ENCODE results near the gene PUSL1.

The PUSL1 gene

DNA sequence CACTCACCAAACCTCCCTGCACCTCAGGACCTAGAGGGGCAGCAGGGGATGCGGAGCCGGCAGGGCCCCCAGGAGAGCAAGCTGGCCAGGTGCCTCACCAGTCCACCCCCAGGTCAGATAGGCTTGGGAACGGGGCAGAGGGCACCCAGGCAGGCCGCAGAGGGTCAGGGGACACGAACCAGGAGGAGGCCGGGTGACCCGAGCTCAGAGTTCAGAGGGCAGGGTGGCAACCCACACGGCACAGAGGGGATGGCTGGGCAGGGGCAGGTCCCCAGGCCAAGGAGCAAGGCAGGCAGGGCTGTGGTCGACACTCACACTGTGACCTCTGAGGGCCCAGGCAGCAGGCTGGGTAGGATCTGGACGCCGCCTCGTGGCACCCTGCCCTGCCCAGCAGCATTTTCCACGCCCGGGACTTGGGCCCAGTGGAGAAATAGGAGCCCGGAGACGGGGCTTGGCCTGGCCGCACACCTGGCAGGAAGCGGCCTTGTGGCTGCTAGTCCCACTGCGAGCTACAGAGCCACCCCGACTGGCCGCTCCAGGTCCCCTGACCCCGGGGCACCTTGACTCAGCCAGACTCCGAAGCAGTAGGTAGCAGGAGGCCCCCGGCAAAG is 35.5 kb downstream of the PUSL1 start:
- H3K27me3 ChIP-seq (ENCODE audit: control insufficient read depth in 5 of 5, insufficient read depth in 4 of 5, low read length in 5 of 5), result no peaks in the 10 kb centered on the region
- H3K36me3 ChIP-seq (ENCODE audit: control insufficient read depth in 5 of 5, insufficient read depth in 5 of 5, low read length in 5 of 5), result peaks cover 0 to 33% (median 31%) of the 10 kb centered on the region in 5 donors
- no peak overlapping the region for H3K27ac ChIP-seq (ENCODE audit: low read depth, low read length)
- H3K9me3 ChIP-seq (ENCODE audit: control insufficient read depth in 5 of 5, low read length in 5 of 5), result no peaks in the 10 kb centered on the region
- H3K9ac ChIP-seq (ENCODE audit: low read length in 5 of 5), result peak overlapping the region in 2 of 5 donors; percentile 16 to 56
- no peak overlapping the region for H3K4me3 ChIP-seq (ENCODE audit: low read depth in 1 of 5, low read length in 5 of 5)
- peaks cover 0 to 47% (median 39%) of the 10 kb centered on the region in 5 donors for H3K4me1 ChIP-seq (ENCODE audit: control insufficient read depth in 5 of 5, insufficient read depth in 5 of 5, low read length in 5 of 5)

DNA sequence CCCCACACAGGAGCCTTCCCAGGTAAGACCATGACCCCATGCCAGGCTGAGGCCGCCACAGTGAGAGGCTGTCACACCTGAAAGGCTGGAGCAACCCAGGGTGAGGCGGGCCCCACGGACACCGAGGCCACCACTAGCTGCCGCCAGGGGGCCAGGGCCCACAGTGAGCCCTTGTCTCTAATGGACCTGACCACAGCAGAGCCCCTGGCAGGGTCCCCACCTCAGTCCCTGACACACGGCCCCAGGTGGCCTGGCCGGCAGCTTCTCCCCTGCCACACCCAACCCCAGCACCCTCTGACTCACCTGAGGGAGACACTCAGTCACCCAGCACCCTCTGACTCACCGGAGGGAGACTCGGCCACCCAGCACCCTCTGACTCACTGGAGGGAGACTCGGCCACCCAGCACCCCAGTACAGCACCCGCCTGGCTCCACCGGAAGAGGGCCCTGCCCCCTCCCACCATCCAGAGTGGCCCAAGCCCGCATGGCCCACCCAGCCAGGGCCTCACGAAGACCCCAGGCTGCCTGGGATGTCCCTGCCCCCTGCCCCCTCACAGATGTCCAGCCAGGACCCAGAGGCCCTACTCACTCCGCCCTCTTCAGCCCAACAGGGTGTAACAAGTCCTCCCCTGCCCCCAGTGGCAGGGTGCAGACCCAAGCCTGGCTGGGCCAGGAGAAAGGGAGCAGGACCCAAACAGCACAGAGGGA is 36.4 kb downstream of the PUSL1 start:
- Histone ChIP-seq H3K9ac (ENCODE audit: low read length in 5 of 5) (peak overlapping the region in 1 of 5 donors; percentile 25), H3K9me3 (ENCODE audit: control insufficient read depth in 5 of 5, low read length in 5 of 5) (no peaks in the 10 kb centered on the region), H3K27me3 (ENCODE audit: control insufficient read depth in 5 of 5, insufficient read depth in 4 of 5, low read length in 5 of 5) (no peaks in the 10 kb centered on the region), H3K36me3 (ENCODE audit: control insufficient read depth in 5 of 5, insufficient read depth in 5 of 5, low read length in 5 of 5) (peaks cover 0 to 24% (median 22%) of the 10 kb centered on the region in 5 donors), H3K4me3 (ENCODE audit: low read depth in 1 of 5, low read length in 5 of 5) (no peak overlapping the region), H3K4me1 (ENCODE audit: control insufficient read depth in 5 of 5, insufficient read depth in 5 of 5, low read length in 5 of 5) (peaks cover 0 to 47% (median 39%) of the 10 kb centered on the region in 5 donors), H3K27ac (ENCODE audit: low read depth, low read length) (no peak overlapping the region)

DNA sequence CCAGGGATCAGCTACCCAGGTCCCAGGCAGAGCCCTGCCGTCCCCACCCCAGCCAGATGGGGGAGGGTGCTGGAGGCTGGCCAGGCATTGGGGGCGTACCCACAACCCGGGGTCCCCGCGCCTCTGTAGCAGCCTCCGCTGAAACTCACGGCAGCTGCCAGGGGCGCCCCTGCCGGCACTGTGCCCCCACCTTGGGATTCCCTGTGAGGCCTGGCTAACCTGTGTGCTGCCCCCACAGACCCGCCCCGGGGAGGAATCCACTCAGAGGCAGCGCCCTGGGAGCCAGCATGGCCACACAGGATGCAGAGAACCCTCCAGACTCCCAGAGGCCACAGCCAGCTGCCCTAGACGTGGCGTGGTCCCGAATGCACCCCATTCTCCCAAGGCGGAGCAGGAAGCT is 37.0 kb downstream of the PUSL1 start:
- H3K9ac ChIP-seq (ENCODE audit: low read length in 5 of 5), result peak overlapping the region in 1 of 5 donors; percentile 56
- H3K4me3 ChIP-seq (ENCODE audit: low read depth in 1 of 5, low read length in 5 of 5), result no peak overlapping the region
- no peak overlapping the region for H3K27ac ChIP-seq (ENCODE audit: low read depth, low read length)
- H3K36me3 ChIP-seq (ENCODE audit: control insufficient read depth in 5 of 5, insufficient read depth in 5 of 5, low read length in 5 of 5), result peaks cover 0 to 18% (median 16%) of the 10 kb centered on the region in 5 donors
- no peaks in the 10 kb centered on the region for H3K9me3 ChIP-seq (ENCODE audit: control insufficient read depth in 5 of 5, low read length in 5 of 5)
- H3K4me1 ChIP-seq (ENCODE audit: control insufficient read depth in 5 of 5, insufficient read depth in 5 of 5, low read length in 5 of 5), result peaks cover 0 to 47% (median 39%) of the 10 kb centered on the region in 5 donors
- H3K27me3 ChIP-seq (ENCODE audit: control insufficient read depth in 5 of 5, insufficient read depth in 4 of 5, low read length in 5 of 5), result no peaks in the 10 kb centered on the region

DNA sequence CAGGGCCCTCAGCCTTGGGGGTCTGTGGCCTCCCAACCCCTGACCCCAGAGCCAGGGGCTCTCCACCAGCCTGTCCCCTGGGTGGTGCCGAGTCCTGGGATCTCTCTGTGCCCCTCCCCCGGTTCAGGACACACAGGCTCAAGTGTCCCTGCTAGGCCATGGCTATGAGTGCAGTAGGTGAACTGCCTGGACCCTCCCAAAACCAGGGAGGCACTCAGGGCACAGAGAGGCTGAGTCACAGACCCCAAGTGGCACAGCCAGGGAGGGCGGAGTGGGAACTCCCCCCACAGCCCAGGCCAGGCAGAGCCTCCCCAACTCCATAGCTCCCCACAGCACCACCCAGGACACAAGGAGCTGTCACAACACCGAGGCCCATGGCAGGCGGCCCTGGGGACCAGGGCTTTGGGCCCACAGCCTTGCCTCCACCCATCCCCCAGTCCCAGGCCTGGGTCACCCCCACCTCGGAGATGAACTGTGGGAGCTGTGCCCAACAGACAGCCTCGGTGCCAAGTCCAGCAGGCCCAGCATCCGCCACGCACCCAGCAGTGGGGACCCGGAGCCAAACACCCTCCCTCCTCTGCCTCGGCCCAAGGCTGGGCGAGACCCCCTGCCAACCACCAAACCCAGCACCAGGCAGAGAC is 37.6 kb downstream of the PUSL1 start:
- Histone ChIP-seq H3K36me3 (ENCODE audit: control insufficient read depth in 5 of 5, insufficient read depth in 5 of 5, low read length in 5 of 5) (peaks cover 0 to 13% (median 10%) of the 10 kb centered on the region in 5 donors), H3K9ac (ENCODE audit: low read length in 5 of 5) (peak overlapping the region in 2 of 5 donors; percentile 23 to 56), H3K4me1 (ENCODE audit: control insufficient read depth in 5 of 5, insufficient read depth in 5 of 5, low read length in 5 of 5) (peaks cover 0 to 47% (median 39%) of the 10 kb centered on the region in 5 donors), H3K9me3 (ENCODE audit: control insufficient read depth in 5 of 5, low read length in 5 of 5) (no peaks in the 10 kb centered on the region), H3K27ac (ENCODE audit: low read depth, low read length) (no peak overlapping the region), H3K27me3 (ENCODE audit: control insufficient read depth in 5 of 5, insufficient read depth in 4 of 5, low read length in 5 of 5) (no peaks in the 10 kb centered on the region), H3K4me3 (ENCODE audit: low read depth in 1 of 5, low read length in 5 of 5) (no peak overlapping the region)

DNA sequence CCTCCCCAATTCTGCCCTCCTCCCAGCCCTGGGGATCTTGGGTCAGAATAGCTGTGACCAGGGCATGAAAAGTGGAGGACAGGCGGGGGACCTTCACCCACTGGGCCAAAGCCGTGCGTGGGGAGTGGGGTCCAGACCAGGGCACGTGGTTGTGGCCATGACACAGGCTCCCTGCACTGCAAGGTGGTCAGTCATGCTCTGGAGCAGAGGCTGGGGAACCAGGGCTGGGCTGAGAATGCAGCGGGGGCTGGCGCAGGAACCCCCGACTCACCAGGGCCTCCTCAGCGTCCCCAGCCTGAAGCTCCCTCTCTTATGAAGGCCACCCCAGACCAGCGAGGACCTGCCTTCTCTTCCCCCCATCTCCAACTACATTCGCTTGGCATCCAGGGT is 38.1 kb downstream of the PUSL1 start:
- peak overlapping the region in 3 of 5 donors; percentile 0 to 56 (median 23) for H3K9ac ChIP-seq (ENCODE audit: low read length in 5 of 5)
- H3K27ac ChIP-seq (ENCODE audit: low read depth, low read length), result no peak overlapping the region
- peaks cover 0 to 49% (median 41%) of the 10 kb centered on the region in 5 donors for H3K4me1 ChIP-seq (ENCODE audit: control insufficient read depth in 5 of 5, insufficient read depth in 5 of 5, low read length in 5 of 5)
- no peaks in the 10 kb centered on the region for H3K27me3 ChIP-seq (ENCODE audit: control insufficient read depth in 5 of 5, insufficient read depth in 4 of 5, low read length in 5 of 5)
- H3K4me3 ChIP-seq (ENCODE audit: low read depth in 1 of 5, low read length in 5 of 5), result no peak overlapping the region
- H3K9me3 ChIP-seq (ENCODE audit: control insufficient read depth in 5 of 5, low read length in 5 of 5), result no peaks in the 10 kb centered on the region
- peaks cover 0 to 8% (median 5%) of the 10 kb centered on the region in 5 donors for H3K36me3 ChIP-seq (ENCODE audit: control insufficient read depth in 5 of 5, insufficient read depth in 5 of 5, low read length in 5 of 5)

DNA sequence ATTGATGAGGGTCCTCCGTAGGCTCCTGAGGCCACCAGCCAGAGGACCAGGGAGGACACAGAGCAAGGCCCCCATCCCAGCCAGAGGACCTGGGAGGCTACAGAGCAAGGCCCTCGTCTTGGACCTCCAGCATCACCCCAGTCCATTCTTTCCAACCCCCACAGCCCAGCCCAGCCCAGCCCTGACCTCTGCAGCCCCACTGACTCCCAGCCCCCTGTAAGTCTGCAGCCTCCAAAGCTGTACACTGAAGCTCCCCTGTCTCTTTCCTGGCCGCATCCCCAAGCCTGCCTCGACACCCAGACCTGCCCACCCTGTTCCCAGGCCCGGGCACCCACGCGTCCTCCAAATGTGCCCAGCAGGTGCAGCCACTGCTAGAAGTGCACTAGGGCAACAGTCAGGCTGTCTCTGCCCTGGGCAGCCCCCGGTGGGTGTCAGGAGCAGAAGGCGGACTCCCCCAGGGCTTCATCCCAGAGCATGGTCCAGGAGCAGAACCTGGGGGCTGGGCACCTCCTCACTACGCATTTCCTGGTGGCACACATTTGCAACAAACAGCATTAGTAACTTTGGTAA is 38.7 kb downstream of the PUSL1 start:
- Histone ChIP-seq H3K36me3 (ENCODE audit: control insufficient read depth in 5 of 5, insufficient read depth in 5 of 5, low read length in 5 of 5) (peaks cover 0 to 3% (median 0%) of the 10 kb centered on the region in 5 donors), H3K4me1 (ENCODE audit: control insufficient read depth in 5 of 5, insufficient read depth in 5 of 5, low read length in 5 of 5) (peaks cover 0 to 55% (median 47%) of the 10 kb centered on the region in 5 donors), H3K27me3 (ENCODE audit: control insufficient read depth in 5 of 5, insufficient read depth in 4 of 5, low read length in 5 of 5) (no peaks in the 10 kb centered on the region), H3K9me3 (ENCODE audit: control insufficient read depth in 5 of 5, low read length in 5 of 5) (no peaks in the 10 kb centered on the region), H3K4me3 (ENCODE audit: low read depth in 1 of 5, low read length in 5 of 5) (peak overlapping the region in 1 of 5 donors; percentile 81), H3K9ac (ENCODE audit: low read length in 5 of 5) (peak overlapping the region in 3 of 5 donors; percentile 72 to 86 (median 86)), H3K27ac (ENCODE audit: low read depth, low read length) (peak overlapping the region; percentile 46)

DNA sequence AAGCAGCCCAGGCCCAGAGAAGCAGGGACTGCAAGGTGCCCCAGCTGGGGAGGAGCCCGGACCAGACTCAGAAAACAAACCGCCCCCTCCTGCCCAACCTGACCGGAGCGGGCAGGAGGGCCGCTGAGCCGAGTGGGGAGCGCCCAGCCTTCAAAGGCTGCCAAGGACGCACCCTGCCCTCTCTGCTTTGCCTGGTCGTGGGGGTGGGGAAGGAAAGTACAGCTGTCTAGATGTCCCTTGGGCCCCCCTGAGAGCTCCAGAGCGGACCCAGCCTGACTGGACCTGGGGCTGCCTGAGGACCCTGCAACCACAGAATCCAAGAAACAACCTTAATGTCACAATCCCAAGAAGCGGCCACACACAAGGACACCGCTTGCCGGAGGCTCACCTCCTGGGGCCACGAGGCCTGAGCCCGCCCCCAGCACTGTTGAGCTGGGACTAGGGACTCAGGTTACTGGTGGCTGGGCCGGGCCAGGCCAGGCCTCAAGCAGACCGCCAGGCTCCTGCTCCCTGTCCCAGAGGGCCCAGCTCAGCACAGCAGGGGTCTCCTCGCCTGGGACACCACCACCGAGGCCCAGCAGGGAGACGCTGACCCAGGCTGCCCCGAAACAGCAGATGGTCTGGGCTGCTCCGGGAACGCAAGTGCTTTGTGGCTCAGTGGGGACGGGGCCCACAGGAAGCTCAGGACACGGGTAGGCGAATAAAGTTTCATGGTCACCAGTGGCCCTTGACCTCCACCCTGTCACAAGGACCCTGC is 39.4 kb downstream of the PUSL1 start:
- Histone ChIP-seq H3K4me1 (ENCODE audit: control insufficient read depth in 5 of 5, insufficient read depth in 5 of 5, low read length in 5 of 5) (peaks cover 6 to 62% (median 54%) of the 10 kb centered on the region in 5 donors), H3K27ac (ENCODE audit: low read depth, low read length) (peak overlapping the region; percentile 46), H3K9ac (ENCODE audit: low read length in 5 of 5) (peak overlapping the region; percentile 38 to 86 (median 74)), H3K9me3 (ENCODE audit: control insufficient read depth in 5 of 5, low read length in 5 of 5) (no peaks in the 10 kb centered on the region), H3K36me3 (ENCODE audit: control insufficient read depth in 5 of 5, insufficient read depth in 5 of 5, low read length in 5 of 5) (peaks cover 0 to 6% (median 2%) of the 10 kb centered on the region in 5 donors), H3K27me3 (ENCODE audit: control insufficient read depth in 5 of 5, insufficient read depth in 4 of 5, low read length in 5 of 5) (peaks cover 0 to 3% (median 0%) of the 10 kb centered on the region in 5 donors), H3K4me3 (ENCODE audit: low read depth in 1 of 5, low read length in 5 of 5) (peak overlapping the region; percentile 70 to 81 (median 77))

DNA sequence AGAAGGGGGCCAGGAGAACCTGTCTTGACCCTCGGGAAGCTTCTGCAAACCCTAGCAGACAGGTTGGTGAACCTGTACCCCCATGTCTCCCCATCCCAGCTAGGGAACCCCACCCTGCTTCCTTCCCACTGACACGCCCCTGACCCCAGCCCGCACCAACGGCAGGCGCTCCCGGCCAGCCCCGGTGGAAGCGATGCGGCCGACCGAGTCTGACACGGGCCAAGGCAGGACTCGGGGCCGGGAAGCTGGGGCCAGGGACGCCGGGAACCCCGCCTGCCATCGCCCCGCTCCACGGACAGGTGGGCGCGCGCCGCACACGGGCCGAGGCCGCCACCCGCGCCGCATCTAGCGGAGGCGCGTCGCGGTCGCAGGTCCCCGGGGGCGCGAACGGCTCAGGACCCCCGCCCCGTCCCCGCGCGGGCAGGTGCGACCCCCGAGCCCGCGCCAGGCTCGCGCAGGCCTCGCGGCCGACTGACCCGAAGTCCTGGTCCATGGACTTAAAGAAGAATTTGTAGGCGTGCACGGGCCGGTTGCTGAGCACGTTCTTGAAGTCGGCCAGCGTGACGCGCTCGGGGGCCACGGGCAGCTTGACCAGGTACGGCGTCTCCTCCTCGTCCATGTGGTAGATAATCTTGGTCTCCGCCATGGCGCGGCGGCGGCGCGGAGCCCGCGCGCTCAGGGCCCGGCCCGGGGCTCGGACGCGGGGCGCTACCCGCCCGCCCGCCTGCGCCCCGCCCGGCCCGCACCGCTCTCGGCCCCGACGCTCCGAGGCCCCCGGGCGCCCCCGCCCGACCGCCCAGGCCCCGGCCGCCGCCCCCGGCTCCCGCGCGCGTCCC is 40.2 kb downstream of the PUSL1 start:
- Histone ChIP-seq H3K27ac (ENCODE audit: low read depth, low read length) (peak overlapping the region; percentile 46), H3K27me3 (ENCODE audit: control insufficient read depth in 5 of 5, insufficient read depth in 4 of 5, low read length in 5 of 5) (peaks cover 0 to 6% (median 0%) of the 10 kb centered on the region in 5 donors), H3K4me3 (ENCODE audit: low read depth in 1 of 5, low read length in 5 of 5) (peak overlapping the region; percentile 70 to 81 (median 77)), H3K9ac (ENCODE audit: low read length in 5 of 5) (peak overlapping the region; percentile 38 to 86 (median 74)), H3K9me3 (ENCODE audit: control insufficient read depth in 5 of 5, low read length in 5 of 5) (no peaks in the 10 kb centered on the region), H3K4me1 (ENCODE audit: control insufficient read depth in 5 of 5, insufficient read depth in 5 of 5, low read length in 5 of 5) (peaks cover 8 to 70% (median 62%) of the 10 kb centered on the region in 5 donors), H3K36me3 (ENCODE audit: control insufficient read depth in 5 of 5, insufficient read depth in 5 of 5, low read length in 5 of 5) (peaks cover 0 to 12% (median 8%) of the 10 kb centered on the region in 5 donors)

All from subcutaneous abdominal adipose tissue (tissue), 5 donors.